ENCODE results near the gene EPHB2.
"Not testable (repeated sequence)": the region's sequence is repeated elsewhere in the genome, so short reads cannot be mapped to it uniquely, and the experiment has no call there.

Gene EPHB2

GRCh38 chr1:22824466-22824865 is 113.8 kb downstream of the EPHB2 start:
- DNase-seq, result no peak

DNA sequence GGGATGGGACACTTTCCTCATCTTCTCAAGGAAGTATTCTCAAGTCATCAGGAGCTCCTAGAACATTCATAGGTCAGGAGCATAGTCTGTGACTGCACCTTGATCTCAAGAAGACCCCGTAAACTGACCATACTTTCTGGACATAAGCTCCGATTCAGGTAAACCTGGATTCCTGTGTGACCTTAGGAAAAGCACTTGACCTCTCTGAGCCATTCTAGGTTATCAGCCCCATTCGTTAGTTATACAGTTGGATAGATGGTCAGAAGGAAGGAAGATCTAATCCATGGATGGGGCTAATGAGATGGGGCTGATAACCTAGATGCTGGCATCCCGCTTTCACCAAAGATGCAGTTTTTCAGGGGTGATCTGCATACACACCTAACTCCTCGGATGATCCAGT is 114.3 kb downstream of the EPHB2 start:
- no peak for DNase-seq

DNA sequence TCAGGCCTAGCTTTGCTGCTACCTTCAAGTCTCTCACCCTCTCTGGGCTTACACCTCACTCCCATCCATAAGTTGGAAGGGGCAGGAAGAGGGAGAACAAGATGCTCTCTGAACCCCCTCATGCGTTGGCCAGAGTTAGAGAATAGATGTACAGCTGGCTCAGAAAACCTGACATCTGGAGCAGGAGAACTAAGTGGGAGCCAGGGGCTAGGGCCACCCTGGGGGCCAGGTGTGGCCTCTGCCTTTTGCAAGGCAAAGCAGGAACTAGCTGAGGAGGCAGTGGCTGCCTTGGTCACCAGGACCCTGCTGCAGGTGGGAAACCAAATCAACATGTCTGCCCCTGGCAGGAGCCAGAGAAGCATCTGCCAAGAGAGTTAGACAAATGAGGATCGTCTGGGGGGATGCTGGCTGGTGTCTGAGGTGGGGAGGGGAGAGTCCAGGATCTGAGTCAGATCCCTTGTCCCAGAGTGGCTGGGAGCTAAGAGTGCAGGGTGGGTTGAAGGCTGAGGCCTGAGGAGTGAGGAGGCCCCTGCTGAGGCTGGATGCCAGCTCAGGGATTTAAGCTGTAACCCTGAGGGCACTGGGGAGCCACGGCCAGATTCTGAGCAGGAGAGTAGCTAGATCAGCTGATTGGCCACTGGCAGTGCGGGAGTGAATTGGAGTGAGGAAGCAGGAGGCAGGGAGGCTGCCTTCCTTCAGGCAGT is 115.0 kb downstream of the EPHB2 start:
- no peak for DNase-seq

- DNase-seq, result no peak
Measured at GRCh38 chr1:22826604-22827580, 116.3 kb downstream of the EPHB2 start.

DNA sequence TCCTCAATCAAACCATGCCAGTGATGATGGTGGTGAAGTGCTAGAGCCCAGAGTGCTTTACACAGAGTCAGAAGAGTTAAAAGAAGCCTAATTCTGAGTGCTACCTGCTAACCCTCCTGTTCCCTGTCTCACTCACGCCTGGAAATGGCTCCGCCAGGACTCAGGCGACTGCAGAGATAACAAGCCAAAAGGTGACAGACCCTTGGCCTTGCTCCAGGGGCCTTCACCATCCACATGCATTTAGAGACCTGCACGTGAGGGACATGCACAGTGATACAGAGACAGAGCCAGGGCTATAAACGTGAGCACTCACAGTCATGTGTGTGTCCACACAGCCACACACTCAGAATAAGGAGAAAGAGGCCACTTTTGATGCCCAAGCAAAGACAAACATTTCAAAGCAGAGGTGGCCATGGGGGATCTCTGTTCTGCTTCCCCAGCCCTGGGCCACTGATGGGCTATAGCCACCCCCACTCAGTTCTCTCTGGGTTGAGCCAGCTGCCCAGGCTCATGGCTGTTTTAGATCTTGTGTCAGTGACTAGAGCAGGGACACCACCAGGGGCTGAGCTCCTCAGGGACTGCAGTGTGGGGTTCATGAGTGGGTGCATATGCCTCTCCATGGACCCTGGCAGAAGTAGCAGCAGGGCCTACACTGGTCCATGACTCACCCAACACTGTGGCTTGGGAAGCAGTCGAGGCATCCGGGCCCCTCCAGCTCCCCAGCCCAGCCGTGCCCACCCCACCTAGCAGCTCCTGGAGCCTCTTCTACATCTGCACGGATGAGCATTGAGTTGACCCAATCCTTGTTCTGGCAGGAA is 117.2 kb downstream of the EPHB2 start:
- no peak for DNase-seq

GRCh38 chr1:22828484-22829308 is 118.1 kb downstream of the EPHB2 start:
- no peak for DNase-seq

- DNase-seq, result no peak
Measured at GRCh38 chr1:22829309-22829989, 118.8 kb downstream of the EPHB2 start.

GRCh38 chr1:22830041-22830566 is 119.5 kb downstream of the EPHB2 start:
- no peak for DNase-seq

- no peak for DNase-seq
Measured at GRCh38 chr1:22830757-22831340, 120.2 kb downstream of the EPHB2 start.

GRCh38 chr1:22831729-22832413 is 121.2 kb downstream of the EPHB2 start:
- DNase-seq, result no peak

DNA sequence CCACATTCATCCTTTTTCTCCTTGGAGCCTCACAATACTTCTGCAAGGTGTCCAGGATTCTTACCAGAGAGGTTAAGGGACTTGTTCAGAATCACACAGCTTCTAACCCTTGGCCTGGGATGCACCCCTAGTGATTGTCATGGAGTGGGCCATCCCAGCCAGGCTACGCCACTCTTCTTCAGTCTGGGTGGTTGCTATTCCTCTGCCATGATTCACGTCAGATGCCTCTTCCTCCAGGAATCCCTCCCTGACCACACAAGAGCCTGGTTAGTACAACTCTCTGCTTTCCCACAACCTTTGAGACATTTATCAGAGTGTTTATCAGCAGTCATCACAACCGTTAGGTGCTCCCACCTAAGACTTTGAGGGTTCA is 121.8 kb downstream of the EPHB2 start:
- no peak for DNase-seq

GRCh38 chr1:22833699-22834098 is 123.1 kb downstream of the EPHB2 start:
- no peak for DNase-seq

DNA sequence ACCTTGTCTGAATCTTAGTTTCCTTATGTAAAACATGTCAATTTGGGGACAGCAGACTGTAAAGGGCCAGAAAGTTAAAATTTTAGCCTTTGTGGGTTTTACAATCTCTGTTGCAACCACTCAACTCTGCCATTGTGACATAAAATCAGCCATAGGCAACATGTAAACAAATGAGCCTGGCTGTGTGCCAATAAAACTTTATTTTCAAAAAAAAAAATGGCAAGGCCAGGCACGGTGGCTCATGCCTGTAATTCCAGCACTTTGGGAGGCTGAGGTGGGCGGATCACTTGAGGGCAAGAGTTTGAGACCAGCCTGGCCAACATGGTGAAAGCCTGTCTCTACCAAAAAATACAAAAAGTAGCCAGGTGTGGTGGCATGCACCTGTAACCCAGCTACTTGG is 123.8 kb downstream of the EPHB2 start:
- DNase-seq, result not testable (repeated sequence)

GRCh38 chr1:22835636-22836319 is 125.1 kb downstream of the EPHB2 start:
- no peak for DNase-seq

DNA sequence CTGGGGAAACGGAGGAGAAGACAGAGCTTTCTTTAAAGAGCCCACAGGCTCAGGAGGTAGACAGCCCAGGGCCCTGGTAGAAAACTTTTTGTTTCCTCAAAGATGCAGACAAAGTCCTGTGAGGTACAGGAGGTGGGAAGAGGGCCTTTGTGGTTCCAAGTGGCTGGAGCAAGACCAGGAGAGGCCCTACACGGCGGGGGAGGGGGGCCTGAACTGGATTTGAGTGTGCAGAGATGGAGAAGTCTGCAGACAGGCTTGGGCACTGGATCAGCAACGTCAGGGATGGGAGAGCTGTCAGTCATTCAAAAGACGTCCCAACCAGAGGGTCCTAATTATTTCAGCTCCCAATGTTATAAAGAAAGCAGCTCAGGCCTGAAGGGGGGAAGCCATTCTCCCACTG is 126.2 kb downstream of the EPHB2 start:
- DNase-seq, result no peak

DNA sequence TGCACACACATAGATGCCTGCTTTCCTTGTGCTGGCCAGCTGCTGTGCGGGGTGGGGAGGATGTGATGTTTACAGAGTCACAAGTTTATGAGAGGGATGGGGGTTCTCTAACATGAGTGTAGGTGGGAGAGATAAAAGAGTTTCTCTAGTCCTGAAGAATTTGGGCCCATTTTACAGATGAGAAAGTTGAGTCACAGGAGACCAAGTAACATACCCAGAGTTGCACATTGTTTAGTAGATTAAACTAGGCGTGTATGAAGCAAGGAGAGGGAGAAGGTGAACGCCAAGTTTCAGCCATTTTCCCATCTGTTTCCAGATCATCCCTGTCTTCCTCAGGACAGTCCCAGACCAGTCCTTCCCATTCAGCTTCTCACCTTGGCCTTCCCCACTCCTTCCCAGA is 126.7 kb downstream of the EPHB2 start:
- no peak for DNase-seq

GRCh38 chr1:22838965-22839364 is 128.3 kb downstream of the EPHB2 start:
- DNase-seq, result no peak

GRCh38 chr1:22839806-22840205 is 129.2 kb downstream of the EPHB2 start:
- DNase-seq, result no peak

- DNase-seq, result no peak
Measured at GRCh38 chr1:22841142-22841541, 130.5 kb downstream of the EPHB2 start.

DNA sequence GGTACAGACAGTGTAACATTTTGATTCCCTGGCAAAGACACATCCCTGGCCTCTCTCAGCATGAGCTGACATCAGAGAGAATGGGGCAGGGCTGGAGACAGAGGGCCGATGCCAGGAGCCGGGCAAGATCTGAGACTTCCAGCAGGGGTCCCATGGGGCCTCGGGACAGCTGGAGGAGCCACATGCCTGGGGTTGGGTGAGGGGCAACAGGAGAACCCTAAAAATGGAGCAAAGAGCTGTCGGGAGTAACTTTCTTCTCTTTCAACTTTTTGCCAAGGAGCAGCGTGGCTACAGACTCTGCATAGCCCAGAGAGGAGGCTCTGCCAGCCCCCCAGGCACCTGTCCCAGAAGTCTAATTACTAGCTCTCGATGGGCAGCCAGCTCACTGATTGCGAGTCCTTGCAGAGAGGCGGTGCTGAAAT is 131.2 kb downstream of the EPHB2 start:
- DNase-seq, result no peak
